ENCODE data around the gene RASAL1.

DNA sequence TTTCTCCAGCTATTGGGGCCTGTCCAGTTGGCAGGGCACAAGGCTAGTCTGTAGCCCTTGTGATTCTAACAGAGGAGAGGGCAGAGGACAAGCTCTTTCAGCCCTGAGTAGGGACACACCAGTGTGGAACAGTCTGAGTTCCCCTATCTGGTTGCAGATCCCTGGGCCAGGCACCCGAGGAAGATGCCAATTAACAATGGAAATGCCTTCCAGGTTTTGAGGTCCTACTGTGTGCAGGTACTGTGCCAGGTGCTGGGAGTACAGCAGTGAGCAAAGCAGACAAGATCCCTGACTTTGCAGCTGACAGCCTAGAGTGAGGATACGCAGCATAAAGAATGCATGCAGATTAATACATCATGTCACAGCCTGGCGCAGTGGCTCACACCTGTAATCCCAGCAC, 62.0 kb downstream of the RASAL1 start:
- TF ChIP-seq GATA2 (IDR thresholded peaks at IDR 0.05; ENCODE audit: low read depth, low read length): no peak
- no peak for TF ChIP-seq GATA3 (IDR thresholded peaks at IDR 0.05; ENCODE audit: low read depth, low read length)

Measured in SH-SY5Y (cell line).